GM20000 (cell line): ENCODE results near the gene CHD9NB.
"Not testable (repeated sequence)": the region's sequence is repeated elsewhere in the genome, so short reads cannot be mapped to it uniquely, and the experiment has no call there.

ENCODE experiments used
- DNase-seq: peaks from one replicate; pipeline ENCODE4 v3.0.0; 2012; ENCODE audit warnings: low spot score
- TF ChIP-seq, protein P1 (sequence below): IDR thresholded peaks from 2 replicates; pipeline ENCODE4 v1.5.1; 2012; ENCODE audit warnings: mild to moderate bottlenecking, control low read depth; ENCODE audit errors: extremely low read depth, missing control alignments

Gene CHD9NB

DNA sequence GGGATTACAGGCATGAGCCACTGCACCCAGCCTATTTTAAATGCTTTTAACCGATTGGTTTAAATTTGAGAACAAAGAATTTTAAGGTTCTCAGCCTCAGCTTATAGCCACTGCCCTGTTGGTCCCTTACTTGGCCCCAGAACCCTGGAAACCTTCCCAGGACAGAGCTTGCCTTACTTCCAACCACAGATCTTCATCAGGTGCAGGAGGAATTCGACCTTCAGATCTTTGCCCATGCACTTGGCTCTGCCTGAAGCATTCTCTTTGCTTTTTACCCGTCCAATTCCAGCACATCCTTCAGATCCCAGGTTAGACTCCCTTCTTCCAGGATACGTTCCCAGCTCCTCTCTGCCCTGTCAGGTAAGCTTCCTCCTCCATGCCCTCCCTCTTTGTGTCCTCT is 29.8 kb upstream of the CHD9NB start:
- TF ChIP-seq, protein P1, sequence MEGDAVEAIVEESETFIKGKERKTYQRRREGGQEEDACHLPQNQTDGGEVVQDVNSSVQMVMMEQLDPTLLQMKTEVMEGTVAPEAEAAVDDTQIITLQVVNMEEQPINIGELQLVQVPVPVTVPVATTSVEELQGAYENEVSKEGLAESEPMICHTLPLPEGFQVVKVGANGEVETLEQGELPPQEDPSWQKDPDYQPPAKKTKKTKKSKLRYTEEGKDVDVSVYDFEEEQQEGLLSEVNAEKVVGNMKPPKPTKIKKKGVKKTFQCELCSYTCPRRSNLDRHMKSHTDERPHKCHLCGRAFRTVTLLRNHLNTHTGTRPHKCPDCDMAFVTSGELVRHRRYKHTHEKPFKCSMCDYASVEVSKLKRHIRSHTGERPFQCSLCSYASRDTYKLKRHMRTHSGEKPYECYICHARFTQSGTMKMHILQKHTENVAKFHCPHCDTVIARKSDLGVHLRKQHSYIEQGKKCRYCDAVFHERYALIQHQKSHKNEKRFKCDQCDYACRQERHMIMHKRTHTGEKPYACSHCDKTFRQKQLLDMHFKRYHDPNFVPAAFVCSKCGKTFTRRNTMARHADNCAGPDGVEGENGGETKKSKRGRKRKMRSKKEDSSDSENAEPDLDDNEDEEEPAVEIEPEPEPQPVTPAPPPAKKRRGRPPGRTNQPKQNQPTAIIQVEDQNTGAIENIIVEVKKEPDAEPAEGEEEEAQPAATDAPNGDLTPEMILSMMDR: no peak
- no peak for DNase-seq

DNA sequence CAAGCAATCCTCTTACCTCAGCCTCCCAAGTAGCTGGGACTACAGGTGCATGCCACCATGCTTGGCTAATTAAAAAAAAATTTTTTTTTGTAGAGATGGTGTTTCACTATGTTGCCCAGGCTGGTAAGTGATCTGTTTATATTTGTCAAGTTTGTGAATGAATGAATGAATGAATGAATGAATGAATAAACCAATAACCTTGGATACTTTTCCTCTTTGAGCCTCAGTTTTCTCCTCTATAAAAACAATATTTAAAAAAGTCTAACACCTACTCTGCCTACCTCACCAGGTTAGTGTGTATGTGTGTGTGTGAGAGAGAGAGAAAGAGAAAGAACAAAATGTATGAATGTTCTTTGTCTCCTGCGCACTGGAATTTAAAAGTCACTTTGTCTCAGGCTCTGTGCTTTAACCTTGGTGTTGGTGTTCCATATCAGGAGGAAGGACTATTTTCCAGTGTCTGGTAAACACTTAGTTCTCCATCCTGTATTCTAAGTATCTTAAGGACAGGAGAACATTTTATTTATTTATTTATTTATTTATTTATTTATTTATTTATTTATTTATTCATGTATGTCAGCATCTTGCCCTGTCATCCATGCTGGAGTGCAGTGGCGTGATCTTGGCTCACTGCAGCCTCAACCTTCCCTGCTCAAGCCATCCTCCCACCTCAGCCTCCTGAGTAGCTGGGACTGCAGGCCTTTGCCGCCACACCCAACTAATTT is 29.1 kb upstream of the CHD9NB start:
- TF ChIP-seq, protein P1: no peak
- no peak for DNase-seq

DNA sequence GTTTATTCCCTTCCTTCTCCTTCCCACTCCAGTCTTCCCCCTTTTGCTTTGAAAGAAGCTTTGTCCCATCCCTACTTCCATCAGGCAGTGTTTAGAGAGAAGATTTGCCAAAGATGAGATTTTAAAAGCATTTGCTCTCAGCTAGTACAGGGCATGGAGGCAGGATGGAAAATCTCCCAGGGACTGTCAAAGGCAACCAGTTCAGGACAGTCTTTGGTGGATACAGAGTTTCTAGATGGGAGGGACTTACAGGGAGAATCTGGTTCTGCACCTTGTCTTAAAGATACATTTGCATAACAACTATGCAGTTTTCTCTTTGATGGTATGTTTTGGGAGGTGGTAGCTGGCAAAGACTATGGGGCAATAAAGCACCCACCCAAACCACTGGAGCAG is 28.3 kb upstream of the CHD9NB start:
- TF ChIP-seq, protein P1: no peak
- DNase-seq: no peak

DNA sequence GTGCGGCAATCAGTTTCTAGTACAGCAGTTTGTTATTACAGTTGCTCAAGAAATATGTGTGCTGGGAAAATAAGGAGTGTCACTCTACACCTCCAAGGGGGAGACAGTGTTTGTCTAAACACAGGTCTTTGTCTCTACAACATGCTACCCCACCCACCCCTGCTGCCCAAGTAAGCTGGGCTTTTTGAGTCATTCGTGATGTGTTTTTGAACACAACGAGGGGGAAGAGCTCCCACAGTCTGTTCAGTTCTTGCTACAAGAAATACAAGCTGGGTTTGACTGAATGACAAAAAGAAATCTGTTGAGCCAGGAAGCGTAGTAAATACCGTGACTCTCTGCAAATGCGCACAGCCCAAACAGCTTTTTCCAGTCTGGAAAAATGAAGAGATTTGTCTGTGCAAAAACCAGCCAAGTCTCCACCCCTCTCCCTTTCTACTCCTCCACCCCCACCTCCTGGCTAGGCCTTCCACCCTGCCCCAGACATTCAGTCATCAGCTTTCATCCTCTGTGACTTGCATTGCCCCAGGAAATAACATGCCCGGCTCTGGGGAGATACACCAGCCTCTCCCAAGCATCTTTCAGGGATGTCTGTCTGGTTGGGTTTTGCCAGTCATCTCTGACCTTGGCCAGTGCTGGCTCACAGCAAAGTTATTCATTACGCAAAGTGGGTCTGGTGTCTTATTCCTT is 27.8 kb upstream of the CHD9NB start:
- TF ChIP-seq, protein P1: no peak
- no peak for DNase-seq

DNA sequence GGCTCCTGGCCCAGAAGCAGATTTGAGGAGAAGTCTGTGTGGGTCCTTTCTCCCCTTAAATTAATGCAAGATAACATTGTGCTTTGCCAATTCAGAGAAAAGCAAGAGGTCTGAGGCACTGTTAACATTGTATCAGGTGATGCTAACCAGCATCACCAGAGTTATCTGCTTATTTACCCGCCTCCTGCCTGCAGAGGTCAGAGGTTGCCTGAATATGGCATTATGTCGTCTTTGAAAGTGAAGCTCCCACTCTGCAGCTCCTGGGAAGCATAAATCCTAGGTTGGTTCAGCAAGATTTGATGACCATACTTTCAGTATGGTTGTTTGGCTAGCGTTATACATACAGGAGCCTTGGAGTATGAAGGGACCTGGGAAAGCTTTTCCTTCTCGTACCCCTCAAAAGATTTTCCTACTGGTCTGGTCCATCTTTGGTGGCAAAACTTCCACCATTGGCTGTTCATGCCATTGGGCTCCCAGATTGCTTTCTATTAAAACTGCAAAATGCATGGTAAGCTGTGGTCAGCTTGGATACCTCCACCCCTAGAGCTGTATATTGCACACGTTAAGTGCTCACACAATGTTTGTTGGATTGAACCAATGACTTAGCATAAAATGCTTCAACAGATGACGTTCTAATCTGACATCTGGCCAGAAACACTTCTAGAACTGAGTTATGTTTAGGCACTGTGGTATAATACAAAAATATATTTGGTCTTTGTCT is 26.2 kb upstream of the CHD9NB start:
- TF ChIP-seq, protein P1: no peak

DNA sequence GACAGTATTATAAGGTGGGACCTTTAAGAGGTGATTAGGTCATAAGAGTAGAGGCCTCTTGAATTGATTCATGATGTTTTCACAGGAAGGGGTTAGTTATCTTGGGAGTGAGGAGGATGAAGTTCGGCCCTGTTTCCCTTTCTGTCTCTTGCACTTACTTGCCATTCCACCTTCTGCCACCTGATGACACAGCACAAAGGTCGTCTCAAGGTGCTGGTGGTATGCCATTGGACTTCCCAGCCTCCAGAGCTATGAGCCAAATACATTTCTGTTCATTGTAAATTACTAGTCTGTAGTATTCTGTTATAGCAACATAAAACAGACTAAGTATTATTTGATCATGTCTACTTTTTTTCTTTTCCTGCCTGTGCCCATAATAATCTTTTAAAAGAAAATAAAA is 25.6 kb upstream of the CHD9NB start:
- TF ChIP-seq, protein P1: no peak
- DNase-seq: no peak

More for the DNA sequence above, 26.2 kb upstream of the CHD9NB start:
- DNase-seq: no peak

DNA sequence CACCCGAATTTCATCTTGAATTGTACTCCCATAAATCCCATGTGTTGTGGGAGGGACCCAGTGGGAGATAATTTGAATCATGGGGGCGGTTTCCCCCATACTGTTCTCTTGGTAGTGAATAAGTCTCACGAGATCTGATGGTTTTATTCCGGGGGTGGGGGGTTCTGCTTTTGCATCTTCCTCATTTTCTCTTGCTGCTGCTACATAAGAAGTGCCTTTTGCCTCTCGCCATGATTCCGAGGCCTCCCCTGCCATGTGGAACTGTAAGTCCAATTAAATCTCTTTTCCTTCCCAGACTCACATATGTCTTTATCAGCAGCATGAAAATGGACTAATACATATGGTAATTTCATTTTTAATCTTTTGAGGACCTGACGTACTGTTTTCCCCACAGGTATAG is 22.8 kb upstream of the CHD9NB start:
- not testable (repeated sequence) for DNase-seq

DNA sequence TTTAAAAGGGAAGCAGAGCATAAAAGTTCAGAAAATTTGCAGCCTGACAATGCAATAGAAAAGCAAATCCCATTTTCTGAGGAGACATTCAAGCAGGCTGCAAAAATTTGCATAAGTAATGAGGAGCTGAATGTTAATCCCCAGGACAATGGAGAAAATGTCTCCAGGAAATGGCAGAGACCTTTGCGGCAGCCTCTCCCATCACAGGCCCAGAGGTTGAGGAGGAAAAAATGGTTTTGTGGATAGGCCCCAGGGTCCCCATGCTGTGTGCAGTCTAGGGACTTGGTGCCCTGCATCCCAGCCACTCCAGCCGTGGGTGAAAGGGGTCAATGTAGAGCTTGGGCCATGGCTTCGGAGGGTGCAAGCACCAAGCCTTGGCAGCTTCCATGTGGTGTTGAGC is 21.6 kb upstream of the CHD9NB start:
- DNase-seq: not testable (repeated sequence)
